Esophagus muscularis mucosa (tissue), 2 donors: ENCODE measurements around the gene CCL5.

Experiments used
- EP300 ChIP-seq: sonication (generic); formaldehyde crosslinking; IDR thresholded peaks from one replicate; pipeline ENCODE4 v1.6.1; 2017; ENCODE audit warnings: antibody characterized with exemption
- POLR2A ChIP-seq: fragments of 450-650 bp; IDR thresholded peaks from one replicate; pipeline ENCODE4 v1.6.1; 2017; ENCODE audit warnings: antibody characterized with exemption, moderate library complexity, mild to moderate bottlenecking, low read depth

DNA sequence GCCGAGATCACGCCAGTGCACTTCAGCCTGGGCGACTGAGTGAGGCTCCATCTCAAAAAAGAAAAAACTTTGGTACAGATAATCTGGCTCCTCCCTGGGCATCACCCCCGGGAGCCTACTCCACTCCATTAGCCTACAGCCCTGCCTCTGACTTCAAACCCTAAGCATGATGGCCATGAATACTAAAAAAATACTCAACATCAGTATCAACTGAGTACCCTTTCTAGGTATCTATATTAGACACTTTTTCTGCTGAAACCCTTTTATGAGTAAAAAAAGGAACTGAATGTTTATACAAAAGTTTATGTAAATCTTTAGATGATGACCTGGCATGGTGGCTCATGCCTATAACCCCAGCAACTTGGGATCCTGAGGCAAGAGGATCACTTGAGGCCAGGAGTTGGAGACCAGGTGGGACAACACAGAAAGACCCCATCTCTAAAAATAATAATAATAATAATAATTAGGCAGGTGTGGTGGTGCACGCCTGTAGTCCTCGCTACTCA lies 43.5 kb upstream of the CCL5 start:
- TF ChIP-seq POLR2A (no peak), EP300 (no peak)
